GM12878 (cell line): ENCODE data around the gene CACHD1. TPM values are rescaled to one million over a fixed set of nuclear protein-coding genes. Genes with fewer than 3 reads are reported as not detected.

ENCODE experiments used
- ATAC-seq: fragments of 200-7000 bp; cut with Tn5 transposase; 3 replicates; pipeline ENCODE4 v1.9.1; 2020; ENCODE audit warnings: mild to moderate bottlenecking, moderate library complexity
- BruUV-seq: library from RNA; stranded (reverse); fragments of 400-500 nt; replicated peaks from 2 replicates; lab custom pipeline; 2021; lab: Mats Ljungman, UMichigan
- CTCF ChIA-PET: fragments of 300-600 bp; sonication (Branson Sonifier 250); formaldehyde crosslinking; extraction: SDS; loops from one replicate; lab custom pipeline; 2021; ENCODE audit warnings: inconsistent platforms; lab: Yijun Ruan, JAX
- POLR2A ChIA-PET: fragments of 350-600 bp; formaldehyde crosslinking; extraction: SDS; loops from one replicate; lab custom pipeline; 2021; ENCODE audit warnings: inconsistent platforms; lab: Charles Lee
- RAD21 ChIA-PET: fragments of 300-600 bp; sonication (Branson Sonifier 250); formaldehyde crosslinking; loops from one replicate; lab custom pipeline; 2023; ENCODE audit warnings: antibody characterized with exemption; ENCODE audit not compliant: unreplicated experiment; lab: Charles Lee
- SMC1A ChIA-PET: fragments of 300-600 bp; sonication (Branson Sonifier 250); formaldehyde crosslinking; loops from one replicate; lab custom pipeline; 2023; ENCODE audit not compliant: unreplicated experiment, uncharacterized antibody; lab: Charles Lee
- DNase-seq: peaks from one replicate; pipeline ENCODE4 v3.0.0-alpha.2; 2011; ENCODE audit warnings: low read depth, low spot score
- FAIRE-seq: peaks from 3 replicates; lab custom pipeline; 2011; peaks lifted over from hg19 to GRCh38; lab: Jason Lieb, UNC
- H2AFZ ChIP-seq: 2 replicates; pipeline ENCODE4 v1.6.0; 2011; ENCODE audit warnings: low read depth, low read length, control low read depth; ENCODE audit not compliant: control insufficient read depth
- H3K27ac ChIP-seq: 2 replicates; pipeline ENCODE4 v1.5.1; 2011; ENCODE audit warnings: control low read depth; ENCODE audit not compliant: control insufficient read depth, insufficient read depth
- H3K27me3 ChIP-seq, 2 experiments: replicated peaks in 1 of 2; 2 replicates each; pipeline versions ENCODE4 v1.6.0 to v1.6.1; 2011; ENCODE audit warnings: low read length in 1 of 2; ENCODE audit not compliant: control insufficient read depth in 2 of 2, insufficient read depth in 2 of 2
- H3K36me3 ChIP-seq, 2 experiments: 2 replicates each; pipeline ENCODE4 v1.5.1; 2011; ENCODE audit warnings: low read length in 1 of 2; ENCODE audit not compliant: control insufficient read depth in 2 of 2, insufficient read depth in 2 of 2
- H3K4me1 ChIP-seq: 2 replicates; pipeline ENCODE4 v1.6.1; 2011; ENCODE audit warnings: mild to moderate bottlenecking, low read length, moderate library complexity, mixed read lengths; ENCODE audit not compliant: control insufficient read depth, insufficient read depth
- H3K4me2 ChIP-seq: 2 replicates; pipeline ENCODE4 v1.6.0; 2011; ENCODE audit warnings: control low read depth; ENCODE audit not compliant: control insufficient read depth, insufficient read depth
- H3K4me3 ChIP-seq: fragments of 200-600 bp; sonication (generic); 2 replicates; pipeline ENCODE4 v1.5.1; 2016
- H3K79me2 ChIP-seq: 2 replicates; pipeline ENCODE4 v1.6.0; 2011; ENCODE audit warnings: low read length; ENCODE audit not compliant: control insufficient read depth, insufficient read depth
- H3K9ac ChIP-seq: 2 replicates; pipeline ENCODE4 v1.8.0; 2011; ENCODE audit warnings: low read length, control low read depth, mixed read lengths; ENCODE audit not compliant: control insufficient read depth, insufficient read depth
- H3K9me3 ChIP-seq: replicated peaks from 3 replicates; pipeline ENCODE4 v1.5.1; 2011; ENCODE audit warnings: mild to moderate bottlenecking, low read length; ENCODE audit not compliant: control insufficient read depth, insufficient read depth
- H4K20me1 ChIP-seq: 2 replicates; pipeline ENCODE4 v1.6.0; 2011; ENCODE audit not compliant: control insufficient read depth, insufficient read depth
- BMI1 ChIP-seq: fragments of 450-650 bp; IDR thresholded peaks from 2 replicates; pipeline ENCODE4 v1.6.1; 2016; ENCODE audit warnings: mild to moderate bottlenecking, moderate library complexity, borderline replicate concordance
- BRCA1 ChIP-seq: IDR thresholded peaks from 2 replicates; pipeline ENCODE4 v1.6.1; 2011; ENCODE audit warnings: low read depth, low read length, improper control_type of control experiment
- FOXM1 ChIP-seq: IDR thresholded peaks from 2 replicates; pipeline ENCODE4 v1.6.1; 2012; ENCODE audit warnings: low read depth, mild to moderate bottlenecking, inconsistent platforms, low read length, moderate library complexity
- HSF1 ChIP-seq: fragments of 150-350 bp; IDR thresholded peaks from 2 replicates; pipeline ENCODE4 v1.6.1; 2014; ENCODE audit warnings: mild to moderate bottlenecking, low read depth, low read length
- NFXL1 ChIP-seq: fragments of 450-650 bp; IDR thresholded peaks from 2 replicates; pipeline ENCODE4 v1.6.1; 2017; ENCODE audit warnings: antibody characterized with exemption, mild to moderate bottlenecking, borderline replicate concordance
- NR2F1 ChIP-seq: fragments of 450-650 bp; conservative IDR thresholded peaks from 2 replicates; pipeline ENCODE4 v1.6.1; 2017; ENCODE audit warnings: mild to moderate bottlenecking
- RELA ChIP-seq: fragments of 450-650 bp; IDR thresholded peaks from 2 replicates; pipeline ENCODE4 v1.8.0; 2014; ENCODE audit warnings: borderline replicate concordance; ENCODE audit not compliant: partially characterized antibody
- SIN3A ChIP-seq: IDR thresholded peaks from 2 replicates; pipeline ENCODE4 v1.6.1; 2012; ENCODE audit warnings: low read depth, low read length, improper control_type of control experiment
- STAT3 ChIP-seq: IDR thresholded peaks from 2 replicates; pipeline ENCODE4 v1.6.1; 2011; ENCODE audit warnings: low read depth, low read length, improper control_type of control experiment
- USF2 ChIP-seq: IDR thresholded peaks from 2 replicates; pipeline ENCODE4 v1.6.1; 2011; ENCODE audit warnings: low read depth, low read length, improper control_type of control experiment, borderline replicate concordance
- ZNF384 ChIP-seq: IDR thresholded peaks from 2 replicates; pipeline ENCODE4 v1.6.1; 2012; ENCODE audit warnings: low read depth, mild to moderate bottlenecking, low read length, improper control_type of control experiment, borderline replicate concordance
- WGBS: methylation state at CpG from one replicate; pipeline ENCODE4 v1.1.6; 2016; ENCODE audit warnings: low lambda C conversion rate; ENCODE audit not compliant: insufficient replicate concordance, insufficient coverage; ENCODE audit errors: missing lambda C conversion rate; 5-methylcytosine and 5-hydroxymethylcytosine counted together
- in situ Hi-C: fragments of 300-500 bp; cut with MboI; formaldehyde crosslinking; loops from 9 replicates; pipeline ENCODE4 v1.14.3; 2018; ENCODE audit warnings: mixed read lengths
- intact Hi-C: fragments of 100-400 bp; cut with micrococcal nuclease; formaldehyde crosslinking; loops from one replicate; pipeline ENCODE4 v1.14.2; 2022; ENCODE audit not compliant: unreplicated experiment
- polyA plus RNA-seq, 11 experiments: library from polyadenylated mRNA; depleted of rRNA in 4 of 11; unstranded in 6 of 11; stranded (reverse) in 5 of 11; fragments of >200 nt; fragmentation: Nextera tagmentation in 4 of 11; fragmentation: Illumina TruSeq in 1 of 11; extraction: Ambion mirVana in 4 of 11; extraction: Trizol in 1 of 11; gene quantifications; 1 replicate in 1 of 11; 2 replicates in 10 of 11; pipeline versions ENCODE4 v1.2.1 to v1.2.3, GENCODE V29; 2011 to 2016; ENCODE audit warnings: inconsistent platforms in 2 of 11, missing spikeins in 2 of 11, low read depth in 1 of 11
- total RNA-seq, 4 experiments: library from RNA; depleted of rRNA in 3 of 4; stranded (reverse); fragments of >200 nt in 3 of 4; fragmentation: Illumina TruSeq in 1 of 4; extraction: Trizol in 1 of 4; gene quantifications; 2 replicates each; pipeline versions ENCODE4 v1.2.1 to v1.2.3, GENCODE V29; 2013 to 2021

CACHD1 gene
- total and polyA plus RNA-seq, 10 of the 15 experiments (the other 5 are each of a cell fraction or from before 2014, with no cell fraction given) = 0.03 TPM; not detected in 9

- Histone ChIP-seq H3K4me1 (no peaks in the 10 kb centered on the region), H3K36me3 (no peaks in the 10 kb centered on the region), H4K20me1 (no peaks in the 10 kb centered on the region), H3K4me2 (no peak overlapping the region), H3K27ac (no peak overlapping the region), H3K9me3 (no peaks in the 10 kb centered on the region), H3K79me2 (no peaks in the 10 kb centered on the region), H3K9ac (no peak overlapping the region), H3K27me3 (no peaks in the 10 kb centered on the region; a peak in 2 of 4 replicates), H3K4me3 (no peak overlapping the region), H2AFZ (no peak overlapping the region)
- SMC1A ChIA-PET = no interaction called here
- in situ Hi-C loops = no loop called here
- intact Hi-C loops = no loop called here
- no peak for DNase-seq
- RAD21 ChIA-PET = no interaction called here
- FAIRE-seq = no peak
- BruUV-seq = no TSS peak
- CTCF ChIA-PET = no interaction called here
- no peak for ATAC-seq
- no peak for TF ChIP-seq ZNF384
- no peak for TF ChIP-seq FOXM1
- TF ChIP-seq NR2F1 = no peak
- TF ChIP-seq RELA = no peak
- no peak for TF ChIP-seq BMI1
- TF ChIP-seq HSF1 = no peak
- TF ChIP-seq BRCA1 = no peak
- no peak for TF ChIP-seq STAT3
- no peak for TF ChIP-seq NFXL1
- TF ChIP-seq USF2 = no peak
- no peak for TF ChIP-seq SIN3A
- POLR2A ChIA-PET = no interaction called here
- 37% methylated on average over 8 of the region's 8 CpGs for WGBS
These were observed 67.0 kb downstream of the CACHD1 start for GRCh38 chr1:64536836-64537490.
